Testis (tissue), 5 donors: ENCODE data around the gene OGFR. TPM values are rescaled to one million over a fixed set of nuclear protein-coding genes. Genes with fewer than 3 reads are reported as not detected.

Experiments used
- DNase-seq: peaks from one replicate; pipeline ENCODE4 v3.0.0-alpha.2; 2019
- H3K27ac ChIP-seq, 2 donors: fragments of 200-600 bp; sonication (generic); one replicate each; pipeline ENCODE4 v1.5.1; 2019
- H3K27me3 ChIP-seq: fragments of 200-600 bp; sonication (generic); one replicate; pipeline ENCODE4 v1.5.1; 2019
- H3K36me3 ChIP-seq: fragments of 200-600 bp; sonication (generic); one replicate; pipeline ENCODE4 v1.5.1; 2017; ENCODE audit warnings: low read depth; ENCODE audit errors: missing control alignments
- H3K4me1 ChIP-seq: fragments of 200-600 bp; sonication (generic); one replicate; pipeline ENCODE4 v1.5.1; 2019
- H3K4me3 ChIP-seq, 2 donors: fragments of 200-600 bp; sonication (generic); one replicate each; pipeline ENCODE4 v1.5.1; 2017 to 2019
- H3K9me3 ChIP-seq: fragments of 200-600 bp; sonication (generic); one replicate; pipeline ENCODE4 v1.5.1; 2017
- CTCF ChIP-seq, 3 experiments: fragments of 450-650 bp in 2 of 3; fragments of 200-600 bp in 1 of 3; sonication (generic) in 1 of 3; IDR thresholded peaks; one replicate each; pipeline ENCODE4 v1.5.1; 2016 to 2019; ENCODE audit warnings: antibody characterized with exemption in 3 of 3, mild to moderate bottlenecking in 2 of 3, moderate library complexity in 1 of 3
- POLR2A ChIP-seq: fragments of 450-650 bp; IDR thresholded peaks from one replicate; pipeline ENCODE4 v1.6.1; 2017; ENCODE audit warnings: antibody characterized with exemption, mild to moderate bottlenecking, moderate library complexity
- WGBS, 2 donors: methylation state at CpG; one replicate each; pipeline ENCODE4 v1.1.5; 2018; 5-methylcytosine and 5-hydroxymethylcytosine counted together
- intact Hi-C: fragments of 100-400 bp; cut with DNase I; formaldehyde crosslinking; loops from one replicate; pipeline ENCODE4 v1.15.1; 2023; ENCODE audit warnings: low total_unique reads
- long read RNA-seq, 2 donors: transcript quantifications; one replicate each; lab custom pipeline, GENCODE V29; 2026
- polyA plus RNA-seq: library from polyadenylated mRNA; stranded (reverse); fragments of 350-450 nt; fragmentation: Illumina TruSeq; extraction: RNeasy Lipid Tissue Mini Kit (QIAGEN cat#74804); gene quantifications from one replicate; pipeline ENCODE4 v1.2.3, GENCODE V29; 2014; ENCODE audit warnings: low read depth, low replicate concordance; ENCODE audit not compliant: insufficient read depth
- total RNA-seq, 2 donors: library from RNA; depleted of rRNA; stranded (reverse); fragments of >200 nt; gene quantifications; one replicate each; pipeline ENCODE4 v1.2.3, GENCODE V29; 2016

Gene OGFR
- total RNA-seq: 10 to 100 TPM; 46.6 to 57.0 TPM
- 23.7 TPM for polyA plus RNA-seq
- long read RNA-seq, donor 1, transcript OGFR-201 (7 exons, 2,410 nt): major isoform, 9 of 9 reads
- long read RNA-seq, donor 1, partial matches to known transcripts: 0 of 9 reads
- long read RNA-seq, donor 1, other reads (novel, unspliced or antisense): 0 of 9 reads
- long read RNA-seq, donor 2, transcript OGFR-201 (7 exons, 2,410 nt): major isoform, 11 of 11 reads
- long read RNA-seq, donor 2, partial matches to known transcripts: 0 of 11 reads
- long read RNA-seq, donor 2, other reads (novel, unspliced or antisense): 0 of 11 reads

- H3K27me3 ChIP-seq: no peaks in the 10 kb centered on the region
- 1% methylated on average over 52 of the region's 77 CpGs; no CpG with 5 or more reads in 1 of the 2 donors for WGBS, 2 donors
- intact Hi-C loops: no loop called here
- H3K27ac ChIP-seq: peak within 1 kb of the TSS; percentile 66 to 88
- peak; percentile 73 for DNase-seq
- H3K36me3 ChIP-seq: no peaks in the 10 kb centered on the region
- TF ChIP-seq CTCF (IDR thresholded peaks at IDR 0.05) (no peak), POLR2A (no peak)
- H3K4me1 ChIP-seq: peaks cover 15% of the 10 kb centered on the region
- peak within 1 kb of the TSS; percentile 90 to 94 for H3K4me3 ChIP-seq
- H3K9me3 ChIP-seq: no peaks in the 10 kb centered on the region
Observed at GRCh38 chr20:62804627-62805154, at the start of gene OGFR. OGFR (plus strand) TSS chr20:62804835; CDS start chr20:62804860, 25 bp downstream.

DNA sequence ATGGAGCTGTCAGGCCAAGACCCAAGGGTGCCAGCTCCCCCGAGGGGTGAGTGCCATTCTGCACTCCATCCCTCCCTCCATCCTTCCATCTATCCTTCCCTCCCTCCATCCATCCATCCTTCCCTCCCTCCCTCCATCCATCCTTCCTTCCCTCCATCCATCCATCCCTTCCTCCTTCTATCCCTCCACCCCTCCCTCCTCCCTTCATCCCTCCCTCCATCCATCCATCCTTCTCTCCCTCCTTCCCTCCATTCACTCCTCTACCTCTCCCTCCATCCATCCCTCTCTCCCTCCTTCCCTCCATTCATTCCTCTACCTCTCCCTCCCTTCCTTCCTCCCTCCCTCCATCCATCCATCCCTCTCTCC is 49.7 kb upstream of the OGFR start:
- 71 to 92% methylated on average over 1 of the region's 1 CpG for WGBS, 2 donors
- intact Hi-C loops: no loop called here
- TF ChIP-seq CTCF (IDR thresholded peaks at IDR 0.05) (no peak), POLR2A (no peak)
- H3K9me3 ChIP-seq: no peaks in the 10 kb centered on the region
- no peak for DNase-seq
- H3K36me3 ChIP-seq: no peaks in the 10 kb centered on the region
- no peak overlapping the region for H3K27ac ChIP-seq
- H3K4me3 ChIP-seq: no peak overlapping the region
- no peaks in the 10 kb centered on the region for H3K27me3 ChIP-seq
- peaks cover 4% of the 10 kb centered on the region for H3K4me1 ChIP-seq

- TF ChIP-seq POLR2A (no peak), CTCF (IDR thresholded peaks at IDR 0.05) (no peak)
- Histone ChIP-seq H3K4me1 (peaks cover 4% of the 10 kb centered on the region), H3K27ac (no peak overlapping the region), H3K4me3 (no peak overlapping the region), H3K36me3 (no peaks in the 10 kb centered on the region), H3K9me3 (no peaks in the 10 kb centered on the region), H3K27me3 (no peaks in the 10 kb centered on the region)
- WGBS, 2 donors: 61 to 73% methylated on average over 6 to 10 of the region's 10 CpGs
- DNase-seq: no peak
- intact Hi-C loops: no loop called here
Observed at GRCh38 chr20:62755817-62756724, 48.6 kb upstream of the OGFR start.

- H3K9me3 ChIP-seq: no peaks in the 10 kb centered on the region
- no peak for DNase-seq
- intact Hi-C loops: no loop called here
- WGBS, 2 donors: 76 to 84% methylated on average over 6 to 16 of the region's 16 CpGs
- TF ChIP-seq POLR2A (no peak), CTCF (IDR thresholded peaks at IDR 0.05) (no peak)
- H3K36me3 ChIP-seq: no peaks in the 10 kb centered on the region
- no peaks in the 10 kb centered on the region for H3K27me3 ChIP-seq
- H3K27ac ChIP-seq: no peak overlapping the region
- H3K4me1 ChIP-seq: no peaks in the 10 kb centered on the region
- H3K4me3 ChIP-seq: no peak overlapping the region
Observed at GRCh38 chr20:62758226-62758912, 46.3 kb upstream of the OGFR start.
